ENCODE measurements around the gene ICAM1. TPM values are rescaled to one million over a fixed set of nuclear protein-coding genes. Genes with fewer than 3 reads are reported as not detected.
A peak's percentile ranks its signal among the peaks of the same experiment; 100 is the strongest.

ICAM1 gene
- total and polyA plus RNA-seq, 7 donors: 5.4 to 33.1 (median 14.1) TPM

- H3K4me3 ChIP-seq: no peak overlapping the region
- DNase-seq: no peak
- intact Hi-C loops (cut with DNase I): no loop called here
- no peaks in the 10 kb centered on the region for H3K36me3 ChIP-seq
- no peak overlapping the region for H3K27ac ChIP-seq
- H3K27me3 ChIP-seq: peaks cover 14 to 23% (median 21%) of the 10 kb centered on the region in 3 donors
- 85 to 87% methylated on average over 7 of the region's 7 CpGs for WGBS, 2 donors
- no peaks in the 10 kb centered on the region for H3K9me3 ChIP-seq
- H3K4me1 ChIP-seq: peaks cover 0 to 20% (median 19%) of the 10 kb centered on the region in 4 donors
- TF ChIP-seq, protein P1, sequence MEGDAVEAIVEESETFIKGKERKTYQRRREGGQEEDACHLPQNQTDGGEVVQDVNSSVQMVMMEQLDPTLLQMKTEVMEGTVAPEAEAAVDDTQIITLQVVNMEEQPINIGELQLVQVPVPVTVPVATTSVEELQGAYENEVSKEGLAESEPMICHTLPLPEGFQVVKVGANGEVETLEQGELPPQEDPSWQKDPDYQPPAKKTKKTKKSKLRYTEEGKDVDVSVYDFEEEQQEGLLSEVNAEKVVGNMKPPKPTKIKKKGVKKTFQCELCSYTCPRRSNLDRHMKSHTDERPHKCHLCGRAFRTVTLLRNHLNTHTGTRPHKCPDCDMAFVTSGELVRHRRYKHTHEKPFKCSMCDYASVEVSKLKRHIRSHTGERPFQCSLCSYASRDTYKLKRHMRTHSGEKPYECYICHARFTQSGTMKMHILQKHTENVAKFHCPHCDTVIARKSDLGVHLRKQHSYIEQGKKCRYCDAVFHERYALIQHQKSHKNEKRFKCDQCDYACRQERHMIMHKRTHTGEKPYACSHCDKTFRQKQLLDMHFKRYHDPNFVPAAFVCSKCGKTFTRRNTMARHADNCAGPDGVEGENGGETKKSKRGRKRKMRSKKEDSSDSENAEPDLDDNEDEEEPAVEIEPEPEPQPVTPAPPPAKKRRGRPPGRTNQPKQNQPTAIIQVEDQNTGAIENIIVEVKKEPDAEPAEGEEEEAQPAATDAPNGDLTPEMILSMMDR (IDR thresholded peaks at IDR 0.05): no peak
- TF ChIP-seq POLR2A (IDR thresholded peaks at IDR 0.05): no peak
- TF ChIP-seq EP300 (IDR thresholded peaks at IDR 0.05): no peak
- TF ChIP-seq POLR2AphosphoS5 (IDR thresholded peaks at IDR 0.05): no peak
These were observed 4.2 kb upstream of the ICAM1 start for GRCh38 chr19:10266706-10267105.

GRCh38 chr19:10268071-10268470, 2.8 kb upstream of the ICAM1 start:
- peaks cover 0 to 20% (median 19%) of the 10 kb centered on the region in 4 donors for H3K4me1 ChIP-seq
- peak overlapping the region in 2 of 4 donors; percentile 40 to 58 for H3K27ac ChIP-seq

DNA sequence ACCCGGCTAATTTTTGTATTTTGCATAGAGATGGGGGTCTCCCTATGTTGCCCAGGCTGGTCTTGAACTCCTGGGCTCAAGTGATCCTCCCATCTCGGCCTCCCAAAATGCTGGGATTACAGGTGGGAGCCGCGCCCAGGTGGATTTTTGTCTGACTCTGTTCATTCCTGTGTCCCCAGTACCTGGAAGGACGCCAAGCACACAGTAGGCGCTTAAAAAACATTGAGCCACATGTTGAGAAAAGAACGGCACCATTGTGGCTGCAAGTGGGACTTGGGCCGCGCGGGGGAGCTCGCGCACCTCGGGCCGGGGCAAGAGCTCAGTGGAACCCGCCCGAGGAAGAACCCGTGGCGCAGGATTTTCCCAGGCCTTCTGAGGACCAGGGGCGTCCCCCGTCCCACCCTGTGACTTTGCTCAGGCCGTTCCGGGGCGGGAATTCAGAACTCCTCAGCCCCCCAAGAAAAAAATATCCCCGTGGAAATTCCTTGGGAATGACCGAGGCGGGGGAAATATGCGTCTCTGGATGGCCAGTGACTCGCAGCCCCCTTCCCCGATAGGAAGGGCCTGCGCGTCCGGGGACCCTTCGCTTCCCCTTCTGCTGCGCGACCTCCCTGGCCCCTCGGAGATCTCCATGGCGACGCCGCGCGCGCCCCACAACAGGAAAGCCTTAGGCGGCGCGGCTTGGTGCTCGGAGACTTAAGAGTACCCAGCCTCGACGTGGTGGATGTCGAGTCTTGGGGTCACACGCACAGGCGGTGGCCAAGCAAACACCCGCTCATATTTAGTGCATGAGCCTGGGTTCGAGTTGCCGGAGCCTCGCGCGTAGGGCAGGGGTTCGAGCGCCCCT, 1.4 kb upstream of the ICAM1 start:
- Histone ChIP-seq H3K4me1 (peaks cover 0 to 20% (median 19%) of the 10 kb centered on the region in 4 donors), H3K27me3 (peaks cover 14 to 30% (median 22%) of the 10 kb centered on the region in 3 donors), H3K9me3 (no peaks in the 10 kb centered on the region), H3K27ac (peak overlapping the region; percentile 66 to 80 (median 70)), H3K36me3 (no peaks in the 10 kb centered on the region), H3K4me3 (peak overlapping the region; percentile 15 to 46 (median 42))
- DNase-seq: peak; percentile 89
- 5% methylated on average over 59 of the region's 59 CpGs for WGBS, 2 donors
- intact Hi-C loops (cut with DNase I): loop anchor here (1.0 kb wide), 1 partner anchor 120 kb away; no protein-coding TSS in a partner anchor
- TF ChIP-seq, protein P1 (IDR thresholded peaks at IDR 0.05): peak; percentile 86 to 95 (median 92)
- TF ChIP-seq POLR2AphosphoS5 (IDR thresholded peaks at IDR 0.05) (peak in 1 of 4 donors; percentile 25), POLR2A (IDR thresholded peaks at IDR 0.05) (no peak)

More at GRCh38 chr19:10268071-10268470, 2.8 kb upstream of the ICAM1 start:
- H3K27me3 ChIP-seq: peaks cover 14 to 30% (median 22%) of the 10 kb centered on the region in 3 donors
- no peaks in the 10 kb centered on the region for H3K9me3 ChIP-seq
- no peak for DNase-seq
- intact Hi-C loops (cut with DNase I): no loop called here
- TF ChIP-seq, protein P1 (IDR thresholded peaks at IDR 0.05): no peak
- TF ChIP-seq EP300 (IDR thresholded peaks at IDR 0.05): no peak
- no peak for TF ChIP-seq POLR2A (IDR thresholded peaks at IDR 0.05)
- no peak for TF ChIP-seq POLR2AphosphoS5 (IDR thresholded peaks at IDR 0.05)
- WGBS, 2 donors: 72 to 74% methylated on average over 6 of the region's 6 CpGs
- no peak overlapping the region for H3K4me3 ChIP-seq
- H3K36me3 ChIP-seq: no peaks in the 10 kb centered on the region

DNA sequence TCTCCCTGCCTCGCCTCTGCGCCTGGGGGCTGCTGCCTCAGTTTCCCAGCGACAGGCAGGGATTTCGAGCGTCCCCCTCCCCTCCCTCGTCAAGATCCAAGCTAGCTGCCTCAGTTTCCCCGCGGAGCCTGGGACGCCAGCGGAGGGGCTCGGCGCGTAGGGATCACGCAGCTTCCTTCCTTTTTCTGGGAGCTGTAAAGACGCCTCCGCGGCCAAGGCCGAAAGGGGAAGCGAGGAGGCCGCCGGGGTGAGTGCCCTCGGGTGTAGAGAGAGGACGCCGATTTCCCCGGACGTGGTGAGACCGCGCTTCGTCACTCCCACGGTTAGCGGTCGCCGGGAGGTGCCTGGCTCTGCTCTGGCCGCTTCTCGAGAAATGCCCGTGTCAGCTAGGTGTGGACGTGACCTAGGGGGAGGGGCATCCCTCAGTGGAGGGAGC, 722 bp upstream of the ICAM1 start:
- Histone ChIP-seq H3K9me3 (no peaks in the 10 kb centered on the region), H3K27ac (peak overlapping the region; percentile 66 to 80 (median 70)), H3K27me3 (peaks cover 14 to 30% (median 22%) of the 10 kb centered on the region in 3 donors), H3K4me1 (peaks cover 0 to 20% (median 19%) of the 10 kb centered on the region in 4 donors), H3K36me3 (no peaks in the 10 kb centered on the region), H3K4me3 (peak overlapping the region; percentile 15 to 46 (median 42))
- peak; percentile 83 for DNase-seq
- WGBS, 2 donors: 2 to 3% methylated on average over 37 of the region's 37 CpGs
- TF ChIP-seq EP300 (IDR thresholded peaks at IDR 0.05) (no peak), POLR2A (IDR thresholded peaks at IDR 0.05) (peak in 1 of 2 donors; percentile 12), POLR2AphosphoS5 (IDR thresholded peaks at IDR 0.05) (peak in 1 of 4 donors; percentile 10)
- TF ChIP-seq, protein P1 (IDR thresholded peaks at IDR 0.05): no peak
- intact Hi-C loops (cut with DNase I): no loop called here
